Mucosa of stomach (tissue), 1 donor: ENCODE measurements around the gene REST.

Experiments
- H3K27me3 ChIP-seq: one replicate; pipeline ENCODE4 v1.7.0; 2013; ENCODE audit warnings: mild to moderate bottlenecking, low read length; ENCODE audit not compliant: control insufficient read depth, insufficient read depth
- H3K36me3 ChIP-seq: one replicate; pipeline ENCODE4 v1.7.0; 2013; ENCODE audit warnings: low read length; ENCODE audit not compliant: control insufficient read depth, insufficient read depth
- H3K4me1 ChIP-seq: one replicate; pipeline ENCODE4 v1.7.0; 2013; ENCODE audit warnings: mild to moderate bottlenecking, low read length; ENCODE audit not compliant: control insufficient read depth, insufficient read depth
- H3K4me3 ChIP-seq: one replicate; pipeline ENCODE4 v1.7.0; 2013; ENCODE audit warnings: low read length
- H3K9ac ChIP-seq: one replicate; pipeline ENCODE4 v1.7.0; 2013; ENCODE audit warnings: mild to moderate bottlenecking, low read length, moderate library complexity
- H3K9me3 ChIP-seq: one replicate; pipeline ENCODE4 v1.7.0; 2013; ENCODE audit warnings: mild to moderate bottlenecking, low read length, moderate library complexity; ENCODE audit not compliant: control insufficient read depth
- donor health status: Pancreatic carcinoma.

REST gene

GRCh38 chr4:56971383-56971782 is 63.7 kb downstream of the REST start:
- H3K9me3 ChIP-seq = no peaks in the 10 kb centered on the region

DNA sequence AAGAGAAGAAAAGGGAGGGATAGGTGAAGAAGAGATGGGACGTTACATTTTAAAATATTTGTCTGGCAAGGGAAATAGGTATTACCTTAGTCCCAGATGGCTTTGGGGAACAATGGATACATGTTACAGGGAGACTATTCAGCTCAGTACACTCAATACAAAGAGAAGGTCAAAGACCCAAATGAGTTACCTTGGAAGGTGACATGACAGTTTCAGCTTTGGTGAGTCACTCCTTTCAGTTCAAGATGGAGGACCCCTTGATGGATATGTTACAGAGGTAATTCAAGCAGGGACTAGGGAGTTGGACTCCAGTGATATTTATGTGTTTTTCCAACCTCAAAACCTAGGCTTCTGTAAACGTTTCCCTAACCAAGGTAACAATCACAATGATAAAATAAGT is 64.7 kb downstream of the REST start:
- Histone ChIP-seq H3K36me3 (peaks cover 10% of the 10 kb centered on the region), H3K9ac (no peak overlapping the region), H3K4me1 (no peaks in the 10 kb centered on the region), H3K9me3 (no peaks in the 10 kb centered on the region), H3K4me3 (no peak overlapping the region), H3K27me3 (no peaks in the 10 kb centered on the region)

More at GRCh38 chr4:56971383-56971782, 63.7 kb downstream of the REST start:
- peaks cover 10% of the 10 kb centered on the region for H3K36me3 ChIP-seq
- no peaks in the 10 kb centered on the region for H3K27me3 ChIP-seq
- H3K9ac ChIP-seq = no peak overlapping the region
- H3K4me3 ChIP-seq = no peak overlapping the region
- no peaks in the 10 kb centered on the region for H3K4me1 ChIP-seq

- Histone ChIP-seq H3K9ac (no peak overlapping the region), H3K4me1 (no peaks in the 10 kb centered on the region), H3K27me3 (no peaks in the 10 kb centered on the region), H3K36me3 (peaks cover 10% of the 10 kb centered on the region), H3K9me3 (no peaks in the 10 kb centered on the region), H3K4me3 (no peak overlapping the region)
These were observed 65.1 kb downstream of the REST start for GRCh38 chr4:56972809-56973208.

DNA sequence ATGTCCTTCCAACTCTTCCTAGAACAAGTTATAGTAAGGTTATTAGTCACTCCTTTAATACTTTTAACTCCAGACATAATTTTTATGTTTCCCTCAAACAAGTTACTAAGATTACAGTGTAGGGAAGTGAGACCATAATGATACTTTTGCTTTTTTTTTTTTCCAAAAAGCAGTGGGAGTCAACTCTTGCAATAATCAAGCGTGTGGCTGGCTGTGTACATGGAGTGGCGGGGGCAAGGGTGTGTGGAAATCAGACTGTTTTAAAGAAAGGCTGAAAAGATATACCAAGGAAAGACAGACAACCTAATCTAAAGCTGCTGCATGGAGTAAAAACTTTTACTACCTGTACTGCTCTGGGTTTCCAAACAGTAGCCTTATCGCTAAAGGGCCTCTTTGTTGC is 65.6 kb downstream of the REST start:
- no peaks in the 10 kb centered on the region for H3K4me1 ChIP-seq
- H3K9ac ChIP-seq = no peak overlapping the region
- no peak overlapping the region for H3K4me3 ChIP-seq
- no peaks in the 10 kb centered on the region for H3K27me3 ChIP-seq
- peaks cover 10% of the 10 kb centered on the region for H3K36me3 ChIP-seq
- H3K9me3 ChIP-seq = no peaks in the 10 kb centered on the region

DNA sequence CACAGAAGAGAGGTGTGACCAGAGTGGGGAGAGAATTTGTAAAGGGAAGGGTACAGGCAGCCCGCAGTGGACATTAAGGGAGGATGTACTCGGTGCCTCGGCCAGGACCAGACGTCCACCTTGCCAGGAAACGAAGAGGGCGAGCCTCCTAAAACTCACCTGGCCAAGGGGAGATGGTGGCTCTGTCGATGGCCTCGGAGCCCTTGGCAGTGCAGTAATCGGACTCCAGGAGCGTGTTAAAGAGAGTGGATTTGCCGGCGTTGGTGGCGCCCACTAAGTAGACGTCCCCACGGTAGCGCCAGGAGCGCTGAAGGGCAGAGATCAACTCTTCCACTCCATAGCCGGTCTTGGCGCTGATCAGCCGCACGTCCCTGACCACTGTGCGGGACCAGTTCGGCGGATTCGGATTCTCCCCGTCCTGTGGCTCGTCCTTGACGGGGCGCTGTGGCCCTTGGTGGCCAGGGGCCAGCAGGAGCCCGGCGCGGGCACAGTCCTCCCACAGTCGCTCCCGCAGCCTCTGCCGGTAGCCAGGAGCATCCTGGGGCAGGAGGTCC is 68.7 kb downstream of the REST start:
- Histone ChIP-seq H3K27me3 (no peaks in the 10 kb centered on the region), H3K4me1 (peaks cover 10% of the 10 kb centered on the region), H3K36me3 (peaks cover 10% of the 10 kb centered on the region), H3K4me3 (peak overlapping the region; percentile 94), H3K9ac (peak overlapping the region; percentile 83), H3K9me3 (no peaks in the 10 kb centered on the region)

GRCh38 chr4:56976837-56977320 is 69.2 kb downstream of the REST start:
- Histone ChIP-seq H3K9ac (peak overlapping the region; percentile 83), H3K36me3 (peaks cover 10% of the 10 kb centered on the region), H3K4me1 (peaks cover 14% of the 10 kb centered on the region)

GRCh38 chr4:56977321-56978012 is 69.8 kb downstream of the REST start, which contains the start of gene NOA1:
Gene NOA1 (minus strand): TSS chr4:56977606. CDS start chr4:56977585, 21 bp downstream.
- Histone ChIP-seq H3K4me1 (peaks cover 17% of the 10 kb centered on the region), H3K4me3 (peak within 1 kb of the TSS; percentile 97), H3K36me3 (peaks cover 10% of the 10 kb centered on the region)

More at GRCh38 chr4:56976837-56977320, 69.2 kb downstream of the REST start:
- Histone ChIP-seq H3K27me3 (no peaks in the 10 kb centered on the region), H3K4me3 (peak overlapping the region; percentile 94), H3K9me3 (no peaks in the 10 kb centered on the region)

GRCh38 chr4:56978750-56979303 is 71.1 kb downstream of the REST start, which contains the start of gene POLR2B:
Gene POLR2B (plus strand): TSS chr4:56978896. CDS start chr4:56978986, 90 bp downstream.
- Histone ChIP-seq H3K9ac (peak within 1 kb of the TSS; percentile 87), H3K9me3 (no peaks in the 10 kb centered on the region), H3K4me3 (peak within 1 kb of the TSS; percentile 97), H3K36me3 (no peaks in the 10 kb centered on the region), H3K27me3 (no peaks in the 10 kb centered on the region), H3K4me1 (peaks cover 17% of the 10 kb centered on the region)

More at GRCh38 chr4:56977321-56978012, 69.8 kb downstream of the REST start, which contains the start of gene NOA1:
- H3K9me3 ChIP-seq = no peaks in the 10 kb centered on the region
- peak within 1 kb of the TSS; percentile 87 for H3K9ac ChIP-seq
- no peaks in the 10 kb centered on the region for H3K27me3 ChIP-seq

DNA sequence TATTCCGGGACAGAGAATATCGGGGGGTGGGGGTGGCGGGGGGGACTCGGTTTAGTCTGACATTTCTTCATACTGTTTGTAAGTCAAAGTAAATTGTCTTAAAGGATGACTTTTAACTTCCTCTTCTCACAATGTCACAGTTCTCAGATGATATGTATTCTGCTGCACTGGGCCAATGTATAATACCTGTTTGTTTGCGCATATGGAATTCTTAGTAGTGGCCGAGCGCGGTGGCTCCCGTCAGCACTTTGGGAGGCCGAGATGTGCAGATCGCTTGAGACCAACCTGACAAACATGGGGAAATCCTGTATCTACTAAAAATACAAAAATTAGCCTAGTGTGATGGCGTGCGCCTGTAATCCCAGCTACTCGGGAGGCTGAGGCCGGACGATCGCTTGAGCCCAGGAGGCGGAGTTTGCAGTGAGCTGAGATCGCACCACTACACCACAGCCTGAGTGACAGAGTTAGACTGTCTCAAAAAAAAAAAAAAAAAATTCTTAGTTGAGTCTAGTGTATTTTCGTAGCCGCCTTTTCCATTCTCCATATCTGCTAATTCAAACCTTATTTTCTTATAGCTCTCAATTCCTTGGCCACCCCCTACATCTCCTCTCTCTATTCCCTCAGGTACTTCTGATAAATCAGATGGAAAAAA is 71.8 kb downstream of the REST start:
- peak overlapping the region; percentile 87 for H3K9ac ChIP-seq

DNA sequence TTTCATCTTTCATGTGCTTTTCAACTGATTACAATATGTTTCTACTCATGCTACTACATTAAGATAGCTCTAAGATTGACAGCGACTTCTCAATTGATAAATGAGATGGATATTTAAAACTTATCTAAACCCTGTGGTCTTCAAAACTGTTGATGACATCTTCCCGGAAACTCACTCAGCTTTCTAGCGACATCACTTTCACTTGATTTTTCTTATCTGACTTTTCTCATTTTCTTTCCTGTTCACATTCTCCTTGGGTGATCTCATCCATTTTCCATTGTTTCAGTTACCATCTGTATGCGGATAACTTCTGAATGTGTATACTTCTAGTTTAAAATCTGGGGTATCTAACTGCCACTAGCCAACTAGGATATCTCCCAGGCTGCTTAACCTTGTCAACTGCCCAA is 74.1 kb downstream of the REST start:
- H3K9me3 ChIP-seq = no peaks in the 10 kb centered on the region
- H3K4me1 ChIP-seq = peaks cover 17% of the 10 kb centered on the region
- no peaks in the 10 kb centered on the region for H3K27me3 ChIP-seq
- H3K36me3 ChIP-seq = no peaks in the 10 kb centered on the region
- H3K4me3 ChIP-seq = no peak overlapping the region
- H3K9ac ChIP-seq = peak overlapping the region; percentile 17

More for the DNA sequence above, 71.8 kb downstream of the REST start:
- no peaks in the 10 kb centered on the region for H3K9me3 ChIP-seq
- H3K4me1 ChIP-seq = peaks cover 17% of the 10 kb centered on the region
- H3K4me3 ChIP-seq = peak overlapping the region; percentile 97
- H3K36me3 ChIP-seq = no peaks in the 10 kb centered on the region
- H3K27me3 ChIP-seq = no peaks in the 10 kb centered on the region

DNA sequence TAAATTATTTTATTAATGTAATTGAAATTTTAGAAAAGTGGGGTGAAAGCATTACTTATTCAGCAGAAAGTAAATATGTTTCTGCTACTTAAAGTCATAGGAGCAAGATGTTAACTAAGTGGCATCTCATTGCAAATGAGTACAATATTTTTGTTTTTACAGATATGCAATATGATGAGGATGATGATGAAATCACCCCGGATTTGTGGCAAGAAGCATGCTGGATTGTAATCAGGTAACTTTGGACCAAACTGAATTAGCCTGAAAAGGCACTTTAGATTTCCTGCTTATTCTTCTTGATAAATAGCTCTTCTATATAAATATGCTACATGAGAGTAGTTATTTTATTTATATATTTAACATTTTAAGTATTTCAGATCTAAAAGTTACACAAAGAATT is 78.5 kb downstream of the REST start:
- H3K36me3 ChIP-seq = no peaks in the 10 kb centered on the region
- peaks cover 7% of the 10 kb centered on the region for H3K4me1 ChIP-seq
- no peak overlapping the region for H3K4me3 ChIP-seq
- no peaks in the 10 kb centered on the region for H3K9me3 ChIP-seq
- no peak overlapping the region for H3K9ac ChIP-seq
- H3K27me3 ChIP-seq = no peaks in the 10 kb centered on the region

GRCh38 chr4:56986952-56987351 is 79.3 kb downstream of the REST start:
- H3K9ac ChIP-seq = no peak overlapping the region
- H3K4me3 ChIP-seq = no peak overlapping the region
- H3K4me1 ChIP-seq = peaks cover 2% of the 10 kb centered on the region
- H3K36me3 ChIP-seq = no peaks in the 10 kb centered on the region
- no peaks in the 10 kb centered on the region for H3K9me3 ChIP-seq
- no peaks in the 10 kb centered on the region for H3K27me3 ChIP-seq
